ENCODE data around the gene LRFN2. TPM values are rescaled to one million over a fixed set of nuclear protein-coding genes. Genes with fewer than 3 reads are reported as not detected.

Gene LRFN2
- polyA plus RNA-seq, 1 experiment: not detected

DNA sequence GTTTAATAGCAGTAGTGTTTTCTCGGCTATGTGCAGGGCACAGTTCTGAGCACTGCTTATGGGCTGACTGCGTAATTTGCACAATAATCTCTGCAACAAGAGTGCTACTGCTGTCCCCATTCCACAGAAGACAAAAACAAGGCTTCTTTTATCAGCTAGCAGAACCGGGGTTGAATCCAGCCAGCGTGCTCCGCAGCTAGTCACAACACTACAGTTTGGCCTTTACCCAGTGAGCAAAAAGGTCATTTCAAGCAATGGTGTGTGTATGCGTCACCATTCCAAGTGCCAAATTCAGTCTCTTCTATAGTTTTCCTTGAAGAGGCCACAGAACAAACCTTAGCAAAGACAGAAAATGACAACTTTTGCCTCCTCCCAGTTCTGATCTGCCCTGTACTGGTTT, 61.1 kb downstream of the LRFN2 start:
- DNase-seq (ENCODE audit: low read depth, low spot score): no peak
- TF ChIP-seq, protein P1, sequence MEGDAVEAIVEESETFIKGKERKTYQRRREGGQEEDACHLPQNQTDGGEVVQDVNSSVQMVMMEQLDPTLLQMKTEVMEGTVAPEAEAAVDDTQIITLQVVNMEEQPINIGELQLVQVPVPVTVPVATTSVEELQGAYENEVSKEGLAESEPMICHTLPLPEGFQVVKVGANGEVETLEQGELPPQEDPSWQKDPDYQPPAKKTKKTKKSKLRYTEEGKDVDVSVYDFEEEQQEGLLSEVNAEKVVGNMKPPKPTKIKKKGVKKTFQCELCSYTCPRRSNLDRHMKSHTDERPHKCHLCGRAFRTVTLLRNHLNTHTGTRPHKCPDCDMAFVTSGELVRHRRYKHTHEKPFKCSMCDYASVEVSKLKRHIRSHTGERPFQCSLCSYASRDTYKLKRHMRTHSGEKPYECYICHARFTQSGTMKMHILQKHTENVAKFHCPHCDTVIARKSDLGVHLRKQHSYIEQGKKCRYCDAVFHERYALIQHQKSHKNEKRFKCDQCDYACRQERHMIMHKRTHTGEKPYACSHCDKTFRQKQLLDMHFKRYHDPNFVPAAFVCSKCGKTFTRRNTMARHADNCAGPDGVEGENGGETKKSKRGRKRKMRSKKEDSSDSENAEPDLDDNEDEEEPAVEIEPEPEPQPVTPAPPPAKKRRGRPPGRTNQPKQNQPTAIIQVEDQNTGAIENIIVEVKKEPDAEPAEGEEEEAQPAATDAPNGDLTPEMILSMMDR (IDR thresholded peaks at IDR 0.05; ENCODE audit: low read depth, low read length): no peak
- no peak overlapping the region for H3K4me3 ChIP-seq (ENCODE audit: low read depth, low read length)
- H3K27ac ChIP-seq (ENCODE audit: low read depth, low read length): no peak overlapping the region
- ChIA-PET POLR2A (no interaction called here), CTCF (no interaction called here)
- H3K27me3 ChIP-seq (ENCODE audit: control insufficient read depth, insufficient read depth, low read length): no peaks in the 10 kb centered on the region
- H3K9me3 ChIP-seq (ENCODE audit: control insufficient read depth, insufficient read depth, low read length): no peaks in the 10 kb centered on the region

DNA sequence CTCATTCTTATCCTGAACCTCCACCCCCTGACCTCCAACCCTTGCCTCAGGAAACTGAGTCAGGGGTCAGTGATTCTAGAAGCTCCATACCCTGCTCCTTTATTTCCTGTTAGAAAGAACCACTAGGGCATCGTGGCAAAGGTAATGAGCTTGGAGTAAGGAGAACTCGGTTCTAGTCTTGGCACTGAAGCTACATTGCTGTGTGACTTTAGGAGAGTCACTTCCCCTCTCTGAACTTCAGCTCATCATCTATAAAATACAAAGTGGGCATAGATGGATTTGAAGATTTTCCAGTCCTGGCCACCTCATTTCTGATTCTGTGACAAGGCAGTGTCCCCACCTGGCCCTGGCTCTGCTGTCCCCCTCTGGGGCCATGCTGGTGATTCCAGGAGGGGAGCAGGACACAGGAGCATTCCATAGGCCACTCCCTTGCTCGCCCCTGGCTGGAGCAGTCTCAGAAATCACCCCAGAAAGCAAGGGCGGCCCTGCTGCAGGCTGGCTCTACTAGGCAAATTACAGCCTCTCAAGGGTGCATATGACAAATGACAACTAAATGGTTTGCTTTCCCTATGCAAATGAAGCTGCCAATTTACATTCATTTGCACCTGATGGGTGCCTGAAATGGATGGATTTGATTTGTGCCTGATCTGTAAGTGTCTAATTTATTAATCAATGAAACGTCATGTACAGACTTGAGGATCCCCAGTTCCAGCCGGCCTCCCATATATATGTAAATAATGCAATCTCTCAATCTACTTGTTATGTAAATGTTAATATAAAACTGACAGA, 62.2 kb downstream of the LRFN2 start:
- Histone ChIP-seq H3K27ac (ENCODE audit: low read depth, low read length) (no peak overlapping the region), H3K4me3 (ENCODE audit: low read depth, low read length) (no peak overlapping the region), H3K27me3 (ENCODE audit: control insufficient read depth, insufficient read depth, low read length) (no peaks in the 10 kb centered on the region), H3K9me3 (ENCODE audit: control insufficient read depth, insufficient read depth, low read length) (no peaks in the 10 kb centered on the region)
- CTCF ChIA-PET: no interaction called here
- POLR2A ChIA-PET: no interaction called here
- no peak for DNase-seq (ENCODE audit: low read depth, low spot score)
- TF ChIP-seq, protein P1 (IDR thresholded peaks at IDR 0.05; ENCODE audit: low read depth, low read length): no peak

DNA sequence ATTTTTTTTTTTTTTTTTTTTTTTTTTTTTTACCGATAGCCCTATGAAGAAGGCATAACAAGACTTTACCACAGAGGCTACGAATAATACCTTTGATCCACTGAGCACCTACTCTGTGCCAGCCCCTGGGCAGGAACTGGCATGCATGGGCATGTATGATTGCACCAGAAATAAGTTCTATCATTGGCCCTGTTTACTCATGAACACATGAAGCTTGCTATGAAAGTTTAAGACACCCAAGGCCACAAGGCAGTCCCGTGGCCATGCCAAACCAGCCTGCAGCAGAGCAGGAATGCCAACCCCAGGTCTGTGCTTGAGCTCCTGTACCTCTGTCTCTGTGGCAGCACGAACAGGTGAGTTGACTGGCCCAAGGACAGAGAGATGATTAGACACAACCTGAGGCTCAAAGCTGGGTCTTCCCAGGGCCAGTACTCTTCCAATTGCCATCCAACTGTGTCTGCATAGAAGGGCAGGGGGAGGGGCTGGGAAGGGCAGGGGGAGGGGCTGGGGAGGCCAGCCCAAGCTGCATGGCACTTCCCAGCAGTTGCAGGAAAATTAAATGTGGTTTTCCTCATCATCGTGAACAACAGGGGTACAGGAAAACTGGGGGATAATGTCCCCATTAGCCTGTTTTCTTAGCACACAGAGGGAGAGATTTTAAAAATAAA, 63.5 kb downstream of the LRFN2 start:
- Histone ChIP-seq H3K9me3 (ENCODE audit: control insufficient read depth, insufficient read depth, low read length) (no peaks in the 10 kb centered on the region), H3K4me3 (ENCODE audit: low read depth, low read length) (no peak overlapping the region), H3K27ac (ENCODE audit: low read depth, low read length) (no peak overlapping the region), H3K27me3 (ENCODE audit: control insufficient read depth, insufficient read depth, low read length) (no peaks in the 10 kb centered on the region)
- CTCF ChIA-PET: no interaction called here
- TF ChIP-seq, protein P1 (IDR thresholded peaks at IDR 0.05; ENCODE audit: low read depth, low read length): no peak
- DNase-seq (ENCODE audit: low read depth, low spot score): no peak
- POLR2A ChIA-PET: no interaction called here

DNA sequence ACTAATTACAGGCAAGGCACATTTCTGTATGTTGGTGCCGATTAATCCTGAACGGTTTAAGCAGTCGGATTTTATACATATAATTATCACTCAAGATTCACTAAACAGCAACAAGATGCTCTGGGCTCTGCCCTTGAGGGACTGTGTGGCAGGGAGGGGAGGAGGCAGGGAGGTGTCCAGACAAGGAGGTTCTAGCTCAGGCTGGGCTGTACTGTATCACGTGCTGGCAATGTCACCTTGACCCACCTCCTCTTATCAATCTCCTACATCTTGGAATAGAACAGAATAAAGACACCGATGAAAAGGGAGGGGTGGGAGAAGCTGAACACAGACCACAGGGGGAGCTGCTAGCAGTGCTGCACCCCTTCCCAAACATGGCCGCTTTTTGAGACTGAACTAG, 65.7 kb downstream of the LRFN2 start:
- H3K27ac ChIP-seq (ENCODE audit: low read depth, low read length): no peak overlapping the region
- TF ChIP-seq, protein P1 (IDR thresholded peaks at IDR 0.05; ENCODE audit: low read depth, low read length): no peak
- no peaks in the 10 kb centered on the region for H3K9me3 ChIP-seq (ENCODE audit: control insufficient read depth, insufficient read depth, low read length)
- H3K4me3 ChIP-seq (ENCODE audit: low read depth, low read length): no peak overlapping the region
- ChIA-PET POLR2A (no interaction called here), CTCF (no interaction called here)
- DNase-seq (ENCODE audit: low read depth, low spot score): no peak
- no peaks in the 10 kb centered on the region for H3K27me3 ChIP-seq (ENCODE audit: control insufficient read depth, insufficient read depth, low read length)

DNA sequence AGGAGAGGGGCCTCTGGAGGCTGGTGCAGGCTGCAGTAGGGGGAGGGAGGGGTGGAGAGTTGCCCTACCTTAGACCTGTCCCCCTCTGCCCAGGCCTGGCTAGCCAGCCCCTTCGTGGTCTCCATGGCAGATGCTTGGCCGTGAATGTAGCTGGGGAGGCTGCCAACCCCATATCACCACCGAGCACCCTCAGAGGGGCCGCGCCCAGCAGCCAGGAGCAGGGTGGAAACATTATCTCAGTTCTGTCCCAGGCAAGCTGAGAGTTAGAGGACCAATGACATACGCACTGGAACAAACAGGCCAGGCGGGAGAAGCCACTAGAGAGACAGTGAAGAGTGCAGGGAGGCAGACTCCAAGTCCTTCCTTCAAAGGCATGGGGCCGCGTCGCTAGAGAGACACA, 66.5 kb downstream of the LRFN2 start:
- no peak overlapping the region for H3K27ac ChIP-seq (ENCODE audit: low read depth, low read length)
- no peak overlapping the region for H3K4me3 ChIP-seq (ENCODE audit: low read depth, low read length)
- no peaks in the 10 kb centered on the region for H3K27me3 ChIP-seq (ENCODE audit: control insufficient read depth, insufficient read depth, low read length)
- TF ChIP-seq, protein P1 (IDR thresholded peaks at IDR 0.05; ENCODE audit: low read depth, low read length): no peak
- no peaks in the 10 kb centered on the region for H3K9me3 ChIP-seq (ENCODE audit: control insufficient read depth, insufficient read depth, low read length)
- no peak for DNase-seq (ENCODE audit: low read depth, low spot score)
- ChIA-PET POLR2A (no interaction called here), CTCF (no interaction called here)
